Choroid plexus epithelial cell (primary cell): ENCODE measurements around the gene SBSN.

ENCODE experiments used
- DNase-seq: peaks from one replicate; pipeline ENCODE4 v3.0.0-alpha.2; 2010; ENCODE audit warnings: low read depth
- H3K4me3 ChIP-seq: 2 replicates; pipeline ENCODE4 v1.5.1; 2011; ENCODE audit warnings: low read depth, mild to moderate bottlenecking, control low read depth, low read length, moderate library complexity
- CTCF ChIP-seq: conservative IDR thresholded peaks from 2 replicates; pipeline ENCODE4 v1.5.1; 2011; ENCODE audit warnings: low read depth, mild to moderate bottlenecking, control low read depth, inconsistent platforms, low read length, moderate library complexity

The SBSN gene

GRCh38 chr19:35493971-35494370 is 34.1 kb downstream of the SBSN start:
- H3K4me3 ChIP-seq = no peak overlapping the region
- TF ChIP-seq CTCF = no peak
- no peak for DNase-seq

- no peak for TF ChIP-seq CTCF
- DNase-seq = no peak
- H3K4me3 ChIP-seq = no peak overlapping the region
Observed at GRCh38 chr19:35491836-35492360, 36.2 kb downstream of the SBSN start.

- H3K4me3 ChIP-seq = no peak within 1 kb of the TSS
- TF ChIP-seq CTCF = no peak
- no peak for DNase-seq
Observed at GRCh38 chr19:35490364-35490763, 37.7 kb downstream of the SBSN start, which contains the start of gene KRTDAP. Gene KRTDAP (minus strand): TSS chr19:35490464. CDS start chr19:35490442, 22 bp downstream.

GRCh38 chr19:35488677-35489076 is 39.4 kb downstream of the SBSN start:
- H3K4me3 ChIP-seq = no peak overlapping the region
- no peak for DNase-seq
- TF ChIP-seq CTCF = no peak

GRCh38 chr19:35487656-35488182 is 40.4 kb downstream of the SBSN start:
- no peak for DNase-seq
- TF ChIP-seq CTCF = no peak
- H3K4me3 ChIP-seq = no peak overlapping the region

GRCh38 chr19:35486268-35486708 is 41.8 kb downstream of the SBSN start:
- TF ChIP-seq CTCF = no peak
- no peak for DNase-seq
- no peak overlapping the region for H3K4me3 ChIP-seq
